ENCODE measurements around the gene HINT1. TPM values are rescaled to one million over a fixed set of nuclear protein-coding genes. Genes with fewer than 3 reads are reported as not detected.

HINT1 gene
- total and polyA plus RNA-seq, 2 donors from 2014 or later: 220 to 583 TPM

DNA sequence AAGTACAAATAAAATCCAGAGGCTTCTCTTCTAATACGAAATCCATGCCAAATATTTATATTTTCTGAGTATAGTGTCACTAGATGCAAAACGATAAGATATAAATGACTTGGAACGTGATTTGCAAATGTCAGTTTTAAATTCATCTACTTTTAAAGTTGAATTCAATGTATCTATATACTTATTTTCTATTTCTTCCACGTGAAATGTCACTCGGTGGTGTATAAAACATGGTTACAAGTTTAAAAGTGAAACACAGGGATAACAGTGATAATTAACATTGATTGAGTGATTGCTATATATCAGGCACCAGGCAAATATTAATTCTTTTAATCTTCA, 54.8 kb downstream of the HINT1 start:
- no peaks in the 10 kb centered on the region for H3K27me3 ChIP-seq (ENCODE audit: control insufficient read depth, insufficient read depth, low read length)
- H3K9me3 ChIP-seq (ENCODE audit: control insufficient read depth in 2 of 3, insufficient read depth in 1 of 3, low read length in 3 of 3): no peaks in the 10 kb centered on the region
- H3K4me3 ChIP-seq (ENCODE audit: low read length in 3 of 3): no peak overlapping the region
- TF ChIP-seq, protein P1, sequence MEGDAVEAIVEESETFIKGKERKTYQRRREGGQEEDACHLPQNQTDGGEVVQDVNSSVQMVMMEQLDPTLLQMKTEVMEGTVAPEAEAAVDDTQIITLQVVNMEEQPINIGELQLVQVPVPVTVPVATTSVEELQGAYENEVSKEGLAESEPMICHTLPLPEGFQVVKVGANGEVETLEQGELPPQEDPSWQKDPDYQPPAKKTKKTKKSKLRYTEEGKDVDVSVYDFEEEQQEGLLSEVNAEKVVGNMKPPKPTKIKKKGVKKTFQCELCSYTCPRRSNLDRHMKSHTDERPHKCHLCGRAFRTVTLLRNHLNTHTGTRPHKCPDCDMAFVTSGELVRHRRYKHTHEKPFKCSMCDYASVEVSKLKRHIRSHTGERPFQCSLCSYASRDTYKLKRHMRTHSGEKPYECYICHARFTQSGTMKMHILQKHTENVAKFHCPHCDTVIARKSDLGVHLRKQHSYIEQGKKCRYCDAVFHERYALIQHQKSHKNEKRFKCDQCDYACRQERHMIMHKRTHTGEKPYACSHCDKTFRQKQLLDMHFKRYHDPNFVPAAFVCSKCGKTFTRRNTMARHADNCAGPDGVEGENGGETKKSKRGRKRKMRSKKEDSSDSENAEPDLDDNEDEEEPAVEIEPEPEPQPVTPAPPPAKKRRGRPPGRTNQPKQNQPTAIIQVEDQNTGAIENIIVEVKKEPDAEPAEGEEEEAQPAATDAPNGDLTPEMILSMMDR (IDR thresholded peaks at IDR 0.05; ENCODE audit: borderline replicate concordance, extremely low read depth, insufficient read depth): no peak
- no peak overlapping the region for H3K27ac ChIP-seq (ENCODE audit: low read depth in 2 of 2, low read length in 2 of 2)
- no peaks in the 10 kb centered on the region for H3K36me3 ChIP-seq (ENCODE audit: control insufficient read depth in 2 of 3, insufficient read depth in 3 of 3, low read length in 3 of 3)
- intact Hi-C loops (cut with DNase I): no loop called here
- DNase-seq (no peak), FAIRE-seq (no peak)
- no peak overlapping the region for H3K9ac ChIP-seq (ENCODE audit: low read length in 3 of 3)
- H3K4me1 ChIP-seq (ENCODE audit: control insufficient read depth in 2 of 3, insufficient read depth in 2 of 3, low read depth in 1 of 3, low read length in 3 of 3): no peaks in the 10 kb centered on the region

DNA sequence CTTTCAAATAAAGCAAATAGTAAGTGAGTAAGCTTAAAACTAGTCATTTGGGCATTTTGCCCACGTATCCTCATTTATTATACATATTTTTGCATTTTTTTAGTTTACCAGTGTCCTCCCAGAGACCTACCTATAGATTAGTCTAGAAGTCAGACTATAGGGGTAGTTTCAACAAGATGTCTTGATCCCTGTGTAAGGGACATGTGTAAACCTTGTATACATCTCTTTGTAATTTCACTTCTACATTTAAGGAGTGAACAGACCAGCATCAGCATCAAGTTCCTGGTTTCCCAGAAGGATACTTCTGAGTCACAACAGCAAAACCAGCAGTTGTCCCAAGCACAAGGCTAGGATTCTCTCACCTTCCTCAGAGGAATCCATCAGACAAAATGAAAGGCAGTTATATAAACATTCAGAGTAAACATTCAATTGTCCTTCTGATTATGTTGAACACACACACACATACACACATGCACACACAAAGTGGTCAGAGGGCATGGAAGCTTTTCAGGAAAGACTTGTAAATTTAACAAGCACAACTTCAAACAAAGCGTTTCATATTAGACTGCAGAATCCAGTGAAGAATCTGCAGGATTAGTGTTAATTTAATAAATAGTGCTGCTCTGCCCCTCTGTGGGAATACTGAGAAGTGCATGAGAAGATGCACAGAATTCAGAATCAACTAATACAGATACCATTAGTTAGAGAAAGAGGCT, 55.4 kb downstream of the HINT1 start:
- DNase-seq: peak in 2 of 5 donors; percentile 60 to 63
- Histone ChIP-seq H3K9ac (ENCODE audit: low read length in 3 of 3) (no peak overlapping the region), H3K36me3 (ENCODE audit: control insufficient read depth in 2 of 3, insufficient read depth in 3 of 3, low read length in 3 of 3) (no peaks in the 10 kb centered on the region), H3K27me3 (ENCODE audit: control insufficient read depth, insufficient read depth, low read length) (no peaks in the 10 kb centered on the region), H3K4me3 (ENCODE audit: low read length in 3 of 3) (no peak overlapping the region), H3K4me1 (ENCODE audit: control insufficient read depth in 2 of 3, insufficient read depth in 2 of 3, low read depth in 1 of 3, low read length in 3 of 3) (no peaks in the 10 kb centered on the region), H3K9me3 (ENCODE audit: control insufficient read depth in 2 of 3, insufficient read depth in 1 of 3, low read length in 3 of 3) (no peaks in the 10 kb centered on the region), H3K27ac (ENCODE audit: low read depth in 2 of 2, low read length in 2 of 2) (no peak overlapping the region)
- TF ChIP-seq, protein P1 (IDR thresholded peaks at IDR 0.05; ENCODE audit: borderline replicate concordance, extremely low read depth, insufficient read depth): peak; percentile 72
- peak; percentile 44 for FAIRE-seq
- intact Hi-C loops (cut with DNase I): no loop called here

Other genes starting within 250 kb of the HINT1 start
- 7.2 TPM for gene LYRM7, start 5.7 kb upstream of the HINT1 start, total RNA-seq
- gene LYRM7, start 5.7 kb upstream of the HINT1 start, polyA plus RNA-seq (ENCODE audit: insufficient read depth, low read depth, low replicate concordance): 5.4 TPM
- 90.7 TPM for gene CDC42SE2, start 98.8 kb upstream of the HINT1 start, total RNA-seq
- gene CDC42SE2, start 98.8 kb upstream of the HINT1 start, polyA plus RNA-seq (ENCODE audit: insufficient read depth, low read depth, low replicate concordance): 24.8 TPM